Measurements from ENCODE around the gene KCNMA1.

The KCNMA1 gene

DNA sequence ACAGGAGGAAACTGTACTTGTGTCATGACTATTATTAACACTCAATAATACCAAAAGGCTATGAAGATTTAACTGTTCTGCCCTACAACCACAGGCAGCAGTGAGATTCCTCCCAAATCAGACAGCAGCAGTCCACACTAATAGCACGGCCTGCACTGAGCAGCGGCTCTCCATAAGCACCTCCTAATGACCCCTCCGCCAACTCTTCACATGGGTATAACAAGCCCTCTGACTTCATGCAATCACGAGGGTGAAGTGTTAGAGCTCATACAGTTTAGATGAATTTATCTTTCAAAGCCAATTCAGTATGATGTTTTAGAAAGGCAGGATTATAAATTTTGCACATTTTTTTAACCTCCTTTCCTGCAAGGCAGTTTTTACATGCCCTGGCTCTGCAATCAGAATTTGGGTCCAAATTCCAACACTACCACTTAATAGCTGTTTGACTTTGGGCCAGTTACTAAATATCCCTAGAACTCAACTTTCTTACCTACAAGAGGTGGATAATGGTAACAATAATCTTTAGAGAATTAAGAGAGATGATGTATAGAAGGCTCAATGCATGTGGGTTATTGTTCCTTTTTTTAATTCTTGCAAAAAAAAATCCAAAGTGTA, 617.1 kb downstream of the KCNMA1 start:
- DNase-seq (ENCODE audit: low read depth in 2 of 2) = no peak

DNA sequence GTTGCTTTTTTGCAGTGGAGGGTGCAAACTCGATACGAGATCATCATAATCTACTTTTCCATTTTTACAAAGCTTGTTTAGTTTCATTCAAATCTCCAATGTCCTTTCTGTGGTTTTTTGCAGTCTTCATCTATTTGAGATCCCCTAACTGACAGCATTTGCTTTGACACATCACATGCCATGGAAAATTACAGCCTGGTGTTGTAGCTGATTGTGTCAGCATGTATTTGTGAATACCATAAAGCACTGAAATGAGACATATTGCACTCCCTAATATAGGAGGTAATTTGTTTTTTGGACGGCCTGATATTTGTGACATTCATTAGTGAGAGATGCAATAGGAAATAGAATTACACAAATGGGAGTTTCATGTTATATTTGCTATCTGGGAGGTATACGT, 620.8 kb downstream of the KCNMA1 start:
- DNase-seq (ENCODE audit: low read depth in 2 of 2) = no peak

DNA sequence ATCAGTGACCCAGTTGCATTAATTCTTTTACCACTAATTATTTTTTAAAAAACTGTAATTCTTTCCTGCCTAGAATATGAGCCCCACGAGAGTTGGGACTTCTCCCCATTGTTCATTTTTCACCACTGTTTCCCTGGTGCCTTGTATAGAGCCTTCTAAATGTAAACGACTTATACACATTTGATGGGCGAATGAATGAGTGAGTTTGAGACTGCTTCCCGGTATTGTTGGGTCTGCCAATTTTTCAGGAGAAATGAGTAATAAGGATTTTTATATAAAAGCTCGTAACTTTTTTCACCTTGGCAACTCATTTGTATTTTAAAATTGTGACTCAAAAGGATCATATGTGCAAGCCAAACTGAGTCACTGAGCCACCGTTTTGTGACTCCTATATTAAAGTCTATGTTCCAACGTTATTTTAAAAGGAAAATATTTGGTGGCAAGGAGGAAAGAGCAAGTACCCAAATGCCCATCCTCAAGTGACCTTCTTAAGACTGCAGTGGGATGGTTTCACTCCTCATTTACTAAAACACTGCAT, 621.3 kb downstream of the KCNMA1 start:
- DNase-seq (ENCODE audit: low read depth in 2 of 2) = no peak

GRCh38 chr10:77015360-77015759, 622.2 kb downstream of the KCNMA1 start:
- no peak for DNase-seq (ENCODE audit: low read depth in 2 of 2)

DNA sequence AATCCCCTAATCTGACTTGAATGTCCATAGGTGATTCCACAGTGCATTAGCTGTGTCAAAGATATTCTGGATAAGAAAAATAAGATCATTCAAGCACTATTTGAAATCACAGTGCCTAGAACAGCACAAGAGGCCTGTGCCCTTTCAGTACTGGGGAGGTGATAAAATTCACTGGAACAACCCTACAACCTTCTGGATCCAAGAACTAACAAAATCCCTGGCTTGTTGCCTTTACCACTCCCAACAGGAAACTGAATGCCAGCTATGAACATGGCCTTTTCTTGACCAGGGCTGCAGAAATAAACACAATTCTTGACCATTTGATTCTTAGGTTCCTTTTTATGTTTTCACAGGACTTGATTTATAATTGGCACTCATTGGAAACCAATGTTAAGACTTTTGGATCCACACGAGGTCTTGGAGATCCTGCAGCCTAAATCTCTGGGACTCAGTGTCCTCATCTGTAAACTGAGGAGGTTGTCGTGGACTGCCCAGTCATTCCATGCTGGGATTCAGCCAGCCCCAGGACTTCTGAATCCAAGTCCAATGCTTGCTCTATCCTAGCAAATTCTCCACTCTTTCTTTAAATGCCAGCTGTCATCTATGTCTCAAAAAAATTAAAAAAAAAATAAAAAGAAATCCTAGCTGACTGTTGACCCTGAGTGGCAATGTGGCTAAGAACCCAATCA, 624.7 kb downstream of the KCNMA1 start:
- no peak for DNase-seq (ENCODE audit: low read depth in 2 of 2)

DNA sequence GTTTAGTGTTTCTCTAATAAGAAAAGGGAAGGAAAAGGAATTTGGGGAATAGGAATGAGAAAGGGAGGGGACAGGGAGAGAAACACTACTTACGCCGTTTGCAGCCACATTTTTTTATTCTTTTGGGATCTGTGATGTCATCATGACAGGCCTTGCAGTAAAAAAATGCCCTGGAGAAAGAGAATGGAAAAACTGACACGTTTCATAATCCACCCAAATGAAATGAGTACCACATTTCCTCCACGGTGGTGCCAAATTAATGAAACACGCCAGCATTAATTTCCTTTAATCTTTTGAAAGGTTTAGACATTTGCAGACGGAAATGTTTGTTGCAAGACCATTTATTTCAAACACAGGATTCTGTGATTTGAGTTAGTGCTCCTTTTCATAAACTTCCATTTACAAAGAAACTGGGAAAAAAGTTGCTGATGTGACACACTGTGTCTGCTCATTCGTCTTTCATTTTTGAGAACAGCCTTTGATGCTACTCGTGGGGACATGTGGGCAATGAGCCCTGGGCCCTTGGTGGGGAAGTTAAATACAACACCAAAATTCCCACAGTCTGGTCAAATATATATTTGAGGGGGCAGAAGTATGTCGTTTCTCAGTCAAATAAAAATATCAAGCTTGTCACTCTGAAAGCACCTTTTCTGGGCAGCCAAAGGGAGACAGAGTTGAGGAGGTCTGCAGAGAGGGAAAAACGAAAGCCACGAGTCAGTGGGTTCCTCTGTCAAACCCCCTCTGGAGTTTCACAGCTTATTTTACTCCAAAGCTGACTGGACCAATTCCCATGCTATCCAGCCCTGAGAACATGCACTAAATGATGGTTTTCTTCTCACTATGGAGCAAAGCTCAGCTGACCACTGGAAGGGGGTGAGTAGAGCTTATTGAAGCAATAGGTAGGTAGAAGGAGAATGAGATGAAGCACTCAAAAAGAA, 625.5 kb downstream of the KCNMA1 start:
- DNase-seq (ENCODE audit: low read depth in 2 of 2) = no peak

GRCh38 chr10:77010430-77010829, 627.2 kb downstream of the KCNMA1 start:
- no peak for DNase-seq (ENCODE audit: low read depth in 2 of 2)

- DNase-seq (ENCODE audit: low read depth in 2 of 2) = no peak
These were observed 629.8 kb downstream of the KCNMA1 start for GRCh38 chr10:77007834-77008233.

DNA sequence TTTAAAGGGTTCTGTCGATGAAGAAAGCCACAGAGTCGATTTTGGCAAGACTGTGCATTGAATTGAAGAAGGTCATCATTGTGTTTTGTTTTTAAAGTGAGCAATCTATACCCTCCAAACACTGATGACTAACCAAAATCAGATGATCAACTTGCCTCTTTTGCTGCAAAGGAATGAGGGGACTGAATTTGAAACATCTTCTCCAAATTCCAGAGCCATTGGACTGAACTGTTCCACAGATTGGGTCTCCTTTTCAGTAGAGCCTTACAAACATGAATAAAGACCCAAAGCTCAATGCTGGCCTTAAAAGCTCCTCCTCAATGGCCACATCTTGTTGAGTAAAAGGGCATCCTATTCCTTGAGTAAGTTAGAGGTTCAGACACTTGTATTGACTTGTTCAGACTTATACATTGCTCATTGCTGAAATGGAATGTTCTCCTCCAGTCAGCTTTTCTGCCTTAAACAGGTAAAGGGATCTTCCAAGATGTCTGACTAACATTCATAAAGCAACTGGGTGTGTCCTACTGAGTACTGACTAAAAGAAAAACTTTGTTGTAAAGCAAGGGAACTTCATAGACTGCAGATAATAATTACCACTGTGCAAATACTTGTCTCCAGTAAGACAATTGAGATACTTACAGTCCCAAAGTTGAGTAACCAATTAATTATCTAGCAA, 630.6 kb downstream of the KCNMA1 start:
- no peak for DNase-seq (ENCODE audit: low read depth in 2 of 2)

DNA sequence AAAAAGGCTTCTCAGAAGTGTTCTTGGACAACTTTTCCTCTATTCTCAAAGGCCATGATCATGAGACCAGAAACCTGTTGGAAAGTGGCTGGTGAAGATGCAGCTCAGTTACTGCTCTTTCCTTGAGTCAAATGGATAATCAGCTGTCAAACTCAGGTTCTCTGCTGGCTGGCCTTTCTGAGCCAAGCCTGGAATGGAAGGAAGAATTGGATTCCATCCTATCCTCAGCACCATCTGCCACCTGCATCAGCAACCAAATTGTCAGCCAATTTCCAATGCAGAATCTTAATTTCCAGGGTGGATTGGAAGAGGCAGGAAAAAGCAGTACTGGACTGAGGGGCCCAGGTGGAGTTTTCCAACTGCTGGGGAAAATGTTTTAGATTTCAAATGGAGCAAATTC, 631.7 kb downstream of the KCNMA1 start:
- DNase-seq (ENCODE audit: low read depth in 2 of 2) = no peak

- DNase-seq (ENCODE audit: low read depth in 2 of 2) = no peak
These were observed 632.6 kb downstream of the KCNMA1 start for GRCh38 chr10:77004917-77005564.

GRCh38 chr10:77002872-77003271, 634.7 kb downstream of the KCNMA1 start:
- no peak for DNase-seq (ENCODE audit: low read depth in 2 of 2)

- DNase-seq (ENCODE audit: low read depth in 2 of 2) = no peak
These were observed 636.4 kb downstream of the KCNMA1 start for GRCh38 chr10:77001206-77001605.

- DNase-seq (ENCODE audit: low read depth in 2 of 2) = no peak
These were observed 639.2 kb downstream of the KCNMA1 start for GRCh38 chr10:76998451-76998850.

GRCh38 chr10:76997631-76998030, 640.0 kb downstream of the KCNMA1 start:
- no peak for DNase-seq (ENCODE audit: low read depth in 2 of 2)

GRCh38 chr10:76995023-76995422, 642.6 kb downstream of the KCNMA1 start:
- no peak for DNase-seq (ENCODE audit: low read depth in 2 of 2)

- no peak for DNase-seq (ENCODE audit: low read depth in 2 of 2)
These were observed 644.4 kb downstream of the KCNMA1 start for GRCh38 chr10:76993213-76993612.

GRCh38 chr10:76992467-76992866, 645.1 kb downstream of the KCNMA1 start:
- no peak for DNase-seq (ENCODE audit: low read depth in 2 of 2)

DNA sequence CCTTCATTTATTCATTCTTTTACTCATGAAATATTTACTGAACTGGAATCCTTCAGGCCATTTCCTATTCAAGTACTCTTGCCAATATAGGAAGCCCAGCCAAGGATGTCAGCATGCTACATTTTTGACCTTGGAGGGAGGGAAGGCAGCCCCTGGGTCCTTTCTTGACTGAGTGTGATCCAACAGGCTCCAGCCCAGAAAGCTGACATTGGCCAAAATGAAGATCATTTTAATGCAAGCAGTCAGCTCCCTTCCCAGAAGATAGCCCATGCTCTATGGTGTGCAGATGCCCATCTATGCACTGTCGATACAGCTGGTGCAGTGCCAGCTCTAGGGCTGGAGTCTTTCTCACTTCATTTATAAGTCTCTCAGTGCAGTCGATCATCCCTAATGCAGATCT, 646.0 kb downstream of the KCNMA1 start:
- no peak for DNase-seq (ENCODE audit: low read depth in 2 of 2)

DNA sequence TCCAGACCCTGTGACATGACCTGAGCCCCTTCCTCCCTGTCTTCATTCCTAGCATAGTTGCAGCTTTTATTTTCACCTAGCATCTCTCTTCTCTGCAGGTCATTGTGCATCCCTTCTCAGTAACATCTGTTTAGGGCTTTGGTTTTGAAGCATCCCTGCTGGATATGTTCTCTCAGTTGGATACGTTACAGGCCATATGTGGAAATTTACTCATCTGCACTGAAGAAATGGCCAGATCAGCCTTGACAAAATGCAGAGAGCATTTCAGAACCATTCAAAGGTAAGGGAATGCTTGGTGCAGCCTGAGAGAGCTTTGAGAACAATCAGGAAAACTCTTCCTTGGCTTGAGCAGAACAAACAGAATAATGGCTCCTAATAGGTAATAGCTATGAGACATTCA, 647.0 kb downstream of the KCNMA1 start:
- no peak for DNase-seq (ENCODE audit: low read depth in 2 of 2)

Data from stimulated activated CD4-positive, alpha-beta T cell treated with anti-CD3 and anti-CD28 coated beads, Interleukin-1b, Interleukin-23, amount 100 ng/mL, for 1 hour (primary cell).